Measurements from ENCODE around the gene TNP2.

DNA sequence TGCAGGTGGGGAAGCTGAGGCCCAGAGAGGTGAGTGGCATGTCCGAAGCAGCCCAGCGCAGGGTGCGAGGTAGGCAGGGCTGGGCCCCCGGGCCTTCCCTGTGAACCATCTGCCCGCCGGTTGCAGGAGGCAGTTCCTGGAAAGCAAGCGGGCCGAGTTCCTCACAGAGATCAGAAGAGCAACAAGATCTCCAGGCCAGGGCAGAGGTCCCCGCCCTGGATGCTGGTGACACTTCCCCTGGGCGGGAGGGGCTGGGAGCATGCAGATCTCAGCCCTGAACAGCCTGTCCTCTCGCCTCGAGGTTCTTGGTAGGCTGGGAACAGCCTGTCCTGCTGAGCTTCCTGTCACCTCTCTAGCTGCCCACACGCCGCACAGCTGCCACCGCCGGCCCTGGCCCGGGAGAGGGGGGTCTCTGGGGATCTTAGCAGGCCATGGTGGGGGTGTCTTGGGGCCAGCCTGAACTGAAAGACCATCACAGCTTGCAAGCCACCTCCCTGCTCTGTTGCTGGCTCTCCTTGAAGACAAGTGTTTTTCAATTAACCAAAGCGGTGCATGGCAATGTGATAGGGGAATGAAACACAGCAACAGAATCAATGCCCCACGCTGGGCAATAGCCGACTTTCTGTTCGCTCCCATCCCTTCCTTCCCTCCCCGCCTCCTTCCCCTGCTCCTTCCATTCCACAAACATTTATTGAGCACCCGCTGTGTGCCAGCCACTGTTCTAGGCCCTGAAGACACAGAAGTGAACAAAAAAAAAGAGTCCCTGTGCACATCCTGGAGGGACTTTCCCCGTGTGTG, 44.8 kb downstream of the TNP2 start:
- TF ChIP-seq POLR2A (IDR thresholded peaks at IDR 0.05) = no peak
- TF ChIP-seq, protein P1, sequence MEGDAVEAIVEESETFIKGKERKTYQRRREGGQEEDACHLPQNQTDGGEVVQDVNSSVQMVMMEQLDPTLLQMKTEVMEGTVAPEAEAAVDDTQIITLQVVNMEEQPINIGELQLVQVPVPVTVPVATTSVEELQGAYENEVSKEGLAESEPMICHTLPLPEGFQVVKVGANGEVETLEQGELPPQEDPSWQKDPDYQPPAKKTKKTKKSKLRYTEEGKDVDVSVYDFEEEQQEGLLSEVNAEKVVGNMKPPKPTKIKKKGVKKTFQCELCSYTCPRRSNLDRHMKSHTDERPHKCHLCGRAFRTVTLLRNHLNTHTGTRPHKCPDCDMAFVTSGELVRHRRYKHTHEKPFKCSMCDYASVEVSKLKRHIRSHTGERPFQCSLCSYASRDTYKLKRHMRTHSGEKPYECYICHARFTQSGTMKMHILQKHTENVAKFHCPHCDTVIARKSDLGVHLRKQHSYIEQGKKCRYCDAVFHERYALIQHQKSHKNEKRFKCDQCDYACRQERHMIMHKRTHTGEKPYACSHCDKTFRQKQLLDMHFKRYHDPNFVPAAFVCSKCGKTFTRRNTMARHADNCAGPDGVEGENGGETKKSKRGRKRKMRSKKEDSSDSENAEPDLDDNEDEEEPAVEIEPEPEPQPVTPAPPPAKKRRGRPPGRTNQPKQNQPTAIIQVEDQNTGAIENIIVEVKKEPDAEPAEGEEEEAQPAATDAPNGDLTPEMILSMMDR (IDR thresholded peaks at IDR 0.05) = no peak
